ENCODE data around the gene SLC16A11. TPM values are rescaled to one million over a fixed set of nuclear protein-coding genes. Genes with fewer than 3 reads are reported as not detected.

SLC16A11 gene
- total RNA-seq, 1 donor from 2014 or later, result not detected

DNA sequence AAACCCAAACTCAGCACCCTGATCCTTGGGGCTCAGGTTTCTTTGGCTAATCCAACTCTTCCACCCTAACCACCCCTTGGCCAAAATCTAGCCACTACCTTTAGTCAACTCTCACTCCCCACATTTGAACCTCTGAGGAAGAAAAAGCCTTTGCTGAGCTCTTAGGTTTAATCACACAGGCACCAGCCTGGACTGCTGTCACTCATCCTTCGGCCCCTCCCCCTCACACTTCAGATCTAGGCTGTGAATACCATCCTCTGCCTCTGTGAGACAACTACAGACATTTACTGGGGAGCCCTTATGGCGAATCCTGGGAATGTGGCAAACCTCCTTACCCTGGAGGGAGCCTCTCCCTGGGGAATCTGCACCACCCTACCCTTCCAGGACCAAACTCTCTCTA, 36.7 kb downstream of the SLC16A11 start:
- Mint-ChIP-seq H3K9me3 (no peaks in the 10 kb centered on the region), H3K27me3 (ENCODE audit: insufficient read depth, low read depth) (peaks cover 4% of the 10 kb centered on the region), H3K36me3 (no peaks in the 10 kb centered on the region), H3K4me3 (no peak overlapping the region), H3K4me1 (peaks cover 18% of the 10 kb centered on the region), H3K27ac (no peak overlapping the region)
- TF ChIP-seq, protein P1, sequence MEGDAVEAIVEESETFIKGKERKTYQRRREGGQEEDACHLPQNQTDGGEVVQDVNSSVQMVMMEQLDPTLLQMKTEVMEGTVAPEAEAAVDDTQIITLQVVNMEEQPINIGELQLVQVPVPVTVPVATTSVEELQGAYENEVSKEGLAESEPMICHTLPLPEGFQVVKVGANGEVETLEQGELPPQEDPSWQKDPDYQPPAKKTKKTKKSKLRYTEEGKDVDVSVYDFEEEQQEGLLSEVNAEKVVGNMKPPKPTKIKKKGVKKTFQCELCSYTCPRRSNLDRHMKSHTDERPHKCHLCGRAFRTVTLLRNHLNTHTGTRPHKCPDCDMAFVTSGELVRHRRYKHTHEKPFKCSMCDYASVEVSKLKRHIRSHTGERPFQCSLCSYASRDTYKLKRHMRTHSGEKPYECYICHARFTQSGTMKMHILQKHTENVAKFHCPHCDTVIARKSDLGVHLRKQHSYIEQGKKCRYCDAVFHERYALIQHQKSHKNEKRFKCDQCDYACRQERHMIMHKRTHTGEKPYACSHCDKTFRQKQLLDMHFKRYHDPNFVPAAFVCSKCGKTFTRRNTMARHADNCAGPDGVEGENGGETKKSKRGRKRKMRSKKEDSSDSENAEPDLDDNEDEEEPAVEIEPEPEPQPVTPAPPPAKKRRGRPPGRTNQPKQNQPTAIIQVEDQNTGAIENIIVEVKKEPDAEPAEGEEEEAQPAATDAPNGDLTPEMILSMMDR (IDR thresholded peaks at IDR 0.05), result no peak
- TF ChIP-seq EZH2 (IDR thresholded peaks at IDR 0.05) (no peak), EZH2phosphoT487 (IDR thresholded peaks at IDR 0.05) (no peak)
- DNase-seq (ENCODE audit: low spot score), result no peak
- peaks cover 9% of the 10 kb centered on the region for H3K4me1 ChIP-seq
- H3K36me3 ChIP-seq, result no peaks in the 10 kb centered on the region
- no peak overlapping the region for H3K9ac ChIP-seq
- H3K4me2 ChIP-seq, result no peak overlapping the region
- peaks cover 19% of the 10 kb centered on the region for H3F3A ChIP-seq (ENCODE audit: low read depth)
- H4K20me1 ChIP-seq (ENCODE audit: low read depth), result peaks cover 5% of the 10 kb centered on the region
- peaks cover 23% of the 10 kb centered on the region for H3K79me2 ChIP-seq (ENCODE audit: low read depth)
- no peak overlapping the region for H2AFZ ChIP-seq (replicated peaks)
- H3K27me3 ChIP-seq, result no peaks in the 10 kb centered on the region
- H3K4me3 ChIP-seq, result no peak overlapping the region
- no peaks in the 10 kb centered on the region for H3K9me3 ChIP-seq (ENCODE audit: low read depth)
- H3K27ac ChIP-seq, result no peak overlapping the region

DNA sequence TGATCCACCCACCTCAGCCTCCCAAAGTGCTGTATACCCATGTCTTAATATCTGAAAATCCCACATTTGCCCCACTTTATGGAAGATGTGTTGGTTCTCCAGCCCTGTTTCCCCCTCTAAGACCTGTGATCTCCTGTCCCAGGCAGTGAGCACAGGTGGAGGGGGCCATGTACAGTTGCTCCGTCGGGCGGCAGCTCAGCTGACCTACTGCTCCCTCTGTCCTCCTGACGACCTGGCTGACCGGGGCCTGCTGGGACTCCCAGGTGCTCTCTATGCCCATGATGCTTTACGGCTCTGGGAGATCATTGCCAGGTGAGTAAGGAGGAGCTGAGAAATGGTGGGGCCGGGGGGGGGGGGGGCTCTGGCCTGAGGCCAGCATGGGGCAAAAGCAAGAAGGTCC, 38.2 kb downstream of the SLC16A11 start:
- H3K4me3 Mint-ChIP-seq, result no peak overlapping the region
- no peaks in the 10 kb centered on the region for H3K9me3 Mint-ChIP-seq
- Histone ChIP-seq H3K9ac (no peak overlapping the region), H3K36me3 (no peaks in the 10 kb centered on the region), H3K9me3 (ENCODE audit: low read depth) (no peaks in the 10 kb centered on the region), H3K4me3 (no peak overlapping the region), H3K79me2 (ENCODE audit: low read depth) (peaks cover 9% of the 10 kb centered on the region), H3K4me1 (no peaks in the 10 kb centered on the region), H3K27ac (no peak overlapping the region), H4K20me1 (ENCODE audit: low read depth) (peaks cover 5% of the 10 kb centered on the region), H2AFZ (replicated peaks) (no peak overlapping the region), H3K4me2 (no peak overlapping the region), H3F3A (ENCODE audit: low read depth) (peaks cover 19% of the 10 kb centered on the region), H3K27me3 (no peaks in the 10 kb centered on the region)
- no peak for DNase-seq (ENCODE audit: low spot score)
- H3K27ac Mint-ChIP-seq, result no peak overlapping the region
- H3K36me3 Mint-ChIP-seq, result peaks cover 5% of the 10 kb centered on the region
- TF ChIP-seq, protein P1 (IDR thresholded peaks at IDR 0.05), result no peak
- TF ChIP-seq EZH2 (IDR thresholded peaks at IDR 0.05) (no peak), EZH2phosphoT487 (IDR thresholded peaks at IDR 0.05) (no peak)
- peaks cover 5% of the 10 kb centered on the region for H3K4me1 Mint-ChIP-seq
- peaks cover 4% of the 10 kb centered on the region for H3K27me3 Mint-ChIP-seq (ENCODE audit: insufficient read depth, low read depth)

DNA sequence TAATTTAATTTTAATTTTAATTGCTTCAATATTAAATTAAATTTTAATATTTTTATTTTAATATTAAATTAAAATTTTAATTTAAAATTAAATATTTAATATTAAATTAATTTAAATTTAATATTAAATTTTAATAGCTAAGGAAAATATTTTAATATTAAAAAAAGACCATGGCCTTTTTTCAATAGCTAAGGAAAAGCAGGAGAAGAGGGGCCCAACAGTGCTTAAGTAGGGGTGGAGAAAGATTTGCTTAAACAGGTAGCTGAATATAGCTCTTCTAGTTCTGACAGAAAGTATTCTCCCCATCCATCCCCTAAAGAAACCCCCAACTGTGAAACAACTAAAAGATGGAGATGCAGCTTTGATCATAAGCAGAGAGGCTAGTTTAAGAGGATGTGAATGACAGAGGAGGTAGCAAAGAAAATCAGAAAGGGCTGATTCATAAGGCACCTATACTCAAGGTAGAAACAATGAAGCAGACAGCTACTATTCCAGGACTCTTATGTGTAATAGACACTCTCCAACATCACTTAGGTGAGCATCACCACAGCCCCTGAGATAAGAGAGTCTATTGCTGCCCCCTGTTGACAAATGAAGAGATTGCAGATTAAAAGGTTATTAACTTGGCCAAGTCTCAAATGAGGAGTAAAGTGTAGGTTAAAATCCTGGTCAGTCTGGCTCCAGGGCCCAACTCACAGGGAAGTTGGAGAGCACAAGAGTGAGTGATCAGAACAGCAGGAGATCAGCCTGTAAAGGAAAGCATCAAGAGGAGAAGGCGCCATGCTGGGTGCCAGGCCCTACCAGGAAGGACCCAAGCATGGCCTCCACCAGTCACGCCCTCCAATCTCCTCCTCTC, 39.3 kb downstream of the SLC16A11 start:
- Histone ChIP-seq H2AFZ (replicated peaks) (no peak overlapping the region), H3K79me2 (ENCODE audit: low read depth) (no peaks in the 10 kb centered on the region), H3F3A (ENCODE audit: low read depth) (peaks cover 19% of the 10 kb centered on the region), H3K27ac (no peak overlapping the region), H3K9ac (no peak overlapping the region), H3K36me3 (no peaks in the 10 kb centered on the region), H3K9me3 (ENCODE audit: low read depth) (no peaks in the 10 kb centered on the region), H3K4me3 (no peak overlapping the region), H3K4me1 (no peaks in the 10 kb centered on the region), H3K27me3 (no peaks in the 10 kb centered on the region), H3K4me2 (no peak overlapping the region), H4K20me1 (ENCODE audit: low read depth) (peaks cover 5% of the 10 kb centered on the region)
- DNase-seq (ENCODE audit: low spot score), result peak; percentile 78
- H3K4me3 Mint-ChIP-seq, result no peak overlapping the region
- peaks cover 4% of the 10 kb centered on the region for H3K27me3 Mint-ChIP-seq (ENCODE audit: insufficient read depth, low read depth)
- peaks cover 2% of the 10 kb centered on the region for H3K4me1 Mint-ChIP-seq
- H3K9me3 Mint-ChIP-seq, result no peaks in the 10 kb centered on the region
- H3K36me3 Mint-ChIP-seq, result peaks cover 8% of the 10 kb centered on the region
- no peak for TF ChIP-seq EZH2phosphoT487 (IDR thresholded peaks at IDR 0.05)
- TF ChIP-seq, protein P1 (IDR thresholded peaks at IDR 0.05), result peak; percentile 79
- no peak overlapping the region for H3K27ac Mint-ChIP-seq
